ENCODE data around the gene RILP. TPM values are rescaled to one million over a fixed set of nuclear protein-coding genes. Genes with fewer than 3 reads are reported as not detected.

Gene RILP
- polyA plus RNA-seq, 2 of the 4 experiments (the other 2 are of a cell fraction): 6.4 to 6.8 TPM

- DNase-seq (ENCODE audit: low read depth in 1 of 2, low spot score in 1 of 2): no peak
- no peak for TF ChIP-seq NR3C1 (IDR thresholded peaks at IDR 0.05)
- TF ChIP-seq RCOR1 (IDR thresholded peaks at IDR 0.05; ENCODE audit: low read depth, low read length): no peak
- TF ChIP-seq CHD4 (IDR thresholded peaks at IDR 0.05; ENCODE audit: borderline replicate concordance): no peak
- no peak for TF ChIP-seq SREBF2 (IDR thresholded peaks at IDR 0.05)
- TF ChIP-seq BCL3 (IDR thresholded peaks at IDR 0.05): no peak
- Histone ChIP-seq H3K4me3 (no peak overlapping the region), H3K9me3 (no peaks in the 10 kb centered on the region), H3K4me1 (peaks cover 9% of the 10 kb centered on the region; the same call in 2 of the 3 replicates), H3K27ac (no peak overlapping the region), H3K4me2 (no peak overlapping the region)
- ATAC-seq: no peak
- ChIA-PET CTCF (interaction anchor here (1.5 to 14.7 kb wide), 4 partner anchors 8 to 380 kb away, joined by 4 to 497 read pairs (median 64); partner anchors contain the start of genes PITPNA, RILP and SLC43A2), POLR2A (no interaction called here)
- WGBS (ENCODE audit: missing lambda C conversion rate): 88% methylated on average over 17 of the region's 17 CpGs
- FAIRE-seq: no peak
Measured at GRCh38 chr17:1638171-1638590, 11.5 kb downstream of the RILP start.

- Histone ChIP-seq H3K4me3 (no peak overlapping the region), H3K9me3 (no peaks in the 10 kb centered on the region), H3K4me2 (no peak overlapping the region), H3K27ac (no peak overlapping the region), H3K4me1 (peaks cover 9% of the 10 kb centered on the region; the same call in 2 of the 3 replicates)
- DNase-seq (ENCODE audit: low read depth in 1 of 2, low spot score in 1 of 2): no peak
- WGBS (ENCODE audit: missing lambda C conversion rate): 70% methylated on average over 15 of the region's 15 CpGs
- ChIA-PET POLR2A (no interaction called here), CTCF (interaction anchor here (0.5 to 14.7 kb wide), 5 partner anchors 7 to 258 kb away, joined by 4 to 497 read pairs (median 29); partner anchors contain the start of genes PITPNA, RILP and SLC43A2)
- FAIRE-seq: no peak
- no peak for TF ChIP-seq MYC (IDR thresholded peaks at IDR 0.05; ENCODE audit: borderline replicate concordance, low read length)
- ATAC-seq: no peak
Measured at GRCh38 chr17:1636732-1637285, 12.9 kb downstream of the RILP start.

- POLR2A ChIA-PET: no interaction called here
- no peak for FAIRE-seq
- TF ChIP-seq KDM1A (IDR thresholded peaks at IDR 0.05; ENCODE audit: low read depth) (no peak), ZSCAN20 (CRISPR knock-in tag; IDR thresholded peaks at IDR 0.05) (no peak), RARB (CRISPR knock-in tag; IDR thresholded peaks at IDR 0.05) (no peak), HOXA7 (CRISPR knock-in tag; IDR thresholded peaks at IDR 0.05) (no peak), PBX3 (IDR thresholded peaks at IDR 0.05) (no peak), EHF (CRISPR knock-in tag; IDR thresholded peaks at IDR 0.05) (no peak), MAZ (IDR thresholded peaks at IDR 0.05; ENCODE audit: borderline replicate concordance, low read depth, low read length) (no peak), BCL3 (IDR thresholded peaks at IDR 0.05) (no peak), SREBF2 (IDR thresholded peaks at IDR 0.05) (no peak), RAD21 (conservative IDR thresholded peaks at IDR 0.05 in 1 of 2, IDR thresholded peaks at IDR 0.05 in 1 of 2) (no peak), HOXB5 (CRISPR knock-in tag; IDR thresholded peaks at IDR 0.05) (no peak), EP300 (IDR thresholded peaks at IDR 0.05) (no peak)
- Histone ChIP-seq H3K9me3 (no peaks in the 10 kb centered on the region), H3K4me3 (no peak overlapping the region), H3K4me1 (peaks cover 9% of the 10 kb centered on the region; the same call in 2 of the 3 replicates), H3K4me2 (no peak overlapping the region), H3K27ac (no peak overlapping the region)
- ATAC-seq: no peak
- CTCF ChIA-PET: interaction anchor here (0.8 to 14.7 kb wide), 7 partner anchors 6 to 120 kb away, joined by 3 to 497 read pairs (median 6); partner anchors contain the start of genes PITPNA, RILP and SLC43A2
- DNase-seq (ENCODE audit: low read depth in 1 of 2, low spot score in 1 of 2): no peak
- WGBS (ENCODE audit: missing lambda C conversion rate): 81% methylated on average over 10 of the region's 10 CpGs
Measured at GRCh38 chr17:1635675-1636465, 13.8 kb downstream of the RILP start.

Data from A549 (cell line).